Adrenal gland (tissue), 12 donors: ENCODE measurements around the gene MRPL53. TPM values are rescaled to one million over a fixed set of nuclear protein-coding genes. Genes with fewer than 3 reads are reported as not detected.

Experiments
- DNase-seq, 7 donors: peaks; one replicate each; pipeline ENCODE4 v3.0.0-alpha.2; 2019 to 2020
- H3K27ac ChIP-seq, 5 donors: fragments of 200-600 bp; sonication (generic) in 4 of 5; 1 replicate in 3 of 5; 2 replicates in 2 of 5; pipeline versions ENCODE4 v1.5.1 to v1.8.0; 2016 to 2020; ENCODE audit warnings: mild to moderate bottlenecking in 1 of 5
- H3K27me3 ChIP-seq: fragments of 200-600 bp; 2 replicates; pipeline ENCODE4 v1.8.0; 2021
- H3K36me3 ChIP-seq, 2 donors: fragments of 200-600 bp; replicated peaks in 1 of 2; 1 replicate in 1 of 2; 2 replicates in 1 of 2; pipeline versions ENCODE4 v1.5.1 to v1.8.0; 2018 to 2022
- H3K4me1 ChIP-seq, 2 donors: fragments of 200-600 bp; replicated peaks in 1 of 2; 1 replicate in 1 of 2; 2 replicates in 1 of 2; pipeline versions ENCODE4 v1.5.1 to v1.8.0; 2018 to 2021
- H3K4me3 ChIP-seq, 4 donors: fragments of 200-600 bp; sonication (generic) in 3 of 4; one replicate each; pipeline ENCODE4 v1.5.1; 2016 to 2018
- H3K9me3 ChIP-seq, 3 donors: fragments of 200-600 bp; sonication (generic) in 1 of 3; replicated peaks in 1 of 3; 1 replicate in 2 of 3; 2 replicates in 1 of 3; pipeline versions ENCODE4 v1.5.1 to v1.8.0; 2016 to 2021
- POLR2A ChIP-seq, 2 donors: fragments of 450-650 bp; IDR thresholded peaks; one replicate each; pipeline ENCODE4 v1.6.1; 2017; ENCODE audit warnings: antibody characterized with exemption in 2 of 2, mild to moderate bottlenecking in 2 of 2, moderate library complexity in 1 of 2
- WGBS, 4 donors: extraction: QIAGEN DNeasy Blood & Tissue Kit in 2 of 4; methylation state at CpG; one replicate each; pipeline versions ENCODE4 v1.1.5 to v1.1.7; 2013 to 2017; 5-methylcytosine and 5-hydroxymethylcytosine counted together
- intact Hi-C, 2 donors: fragments of 100-400 bp; cut with DNase I; formaldehyde crosslinking; loops; one replicate each; pipeline versions ENCODE4 v1.14.1 to v1.15.0; 2022 to 2023
- polyA plus RNA-seq, 3 donors: library from polyadenylated mRNA; stranded (reverse); fragments of 200-250 nt in 2 of 3; fragments of 350-450 nt in 1 of 3; fragmentation: Illumina TruSeq in 1 of 3; extraction: RNeasy Lipid Tissue Mini Kit (QIAGEN cat#74804) in 1 of 3; gene quantifications; one replicate each; pipeline ENCODE4 v1.2.3, GENCODE V29; 2013 to 2014
- total RNA-seq, 9 donors: library from RNA; depleted of rRNA in 4 of 9; stranded (reverse); fragments of >200 nt in 4 of 9; fragments of 120-200 nt in 1 of 9; fragmentation: NEBNext Ultra II Directional in 1 of 9; extraction: Animal tissue kit (Norgen Biotek cat#: 25700) in 1 of 9; gene quantifications; one replicate each; pipeline versions ENCODE4 v1.1.0 to v1.2.4, GENCODE V29; 2013 to 2023
- TF ChIP-seq, protein P1 (sequence below), 6 experiments: fragments of 450-650 bp in 4 of 6; fragments of 200-600 bp in 2 of 6; sonication (generic) in 1 of 6; IDR thresholded peaks; 1 replicate in 5 of 6; 2 replicates in 1 of 6; pipeline versions ENCODE4 v1.5.1 to v1.8.0; 2016 to 2021; ENCODE audit warnings: antibody characterized with exemption in 6 of 6, mild to moderate bottlenecking in 2 of 6, moderate library complexity in 1 of 6
- donor health status: healthy with polysubstance abuse.
- donor health status: Bipolar disorder and iron deficiency.
- donor health status: DM: yes; HTN: yes; CAD: no.
- donor health status: DM: no; HTN: no; CAD: no.
- donor health status: DM: no; HTN: no; CAD: no.
- donor health status: DM: yes; HTN: yes; CAD: no.

MRPL53 gene
- total and polyA plus RNA-seq, 12 donors, result 26.4 to 191 (median 135) TPM

DNA sequence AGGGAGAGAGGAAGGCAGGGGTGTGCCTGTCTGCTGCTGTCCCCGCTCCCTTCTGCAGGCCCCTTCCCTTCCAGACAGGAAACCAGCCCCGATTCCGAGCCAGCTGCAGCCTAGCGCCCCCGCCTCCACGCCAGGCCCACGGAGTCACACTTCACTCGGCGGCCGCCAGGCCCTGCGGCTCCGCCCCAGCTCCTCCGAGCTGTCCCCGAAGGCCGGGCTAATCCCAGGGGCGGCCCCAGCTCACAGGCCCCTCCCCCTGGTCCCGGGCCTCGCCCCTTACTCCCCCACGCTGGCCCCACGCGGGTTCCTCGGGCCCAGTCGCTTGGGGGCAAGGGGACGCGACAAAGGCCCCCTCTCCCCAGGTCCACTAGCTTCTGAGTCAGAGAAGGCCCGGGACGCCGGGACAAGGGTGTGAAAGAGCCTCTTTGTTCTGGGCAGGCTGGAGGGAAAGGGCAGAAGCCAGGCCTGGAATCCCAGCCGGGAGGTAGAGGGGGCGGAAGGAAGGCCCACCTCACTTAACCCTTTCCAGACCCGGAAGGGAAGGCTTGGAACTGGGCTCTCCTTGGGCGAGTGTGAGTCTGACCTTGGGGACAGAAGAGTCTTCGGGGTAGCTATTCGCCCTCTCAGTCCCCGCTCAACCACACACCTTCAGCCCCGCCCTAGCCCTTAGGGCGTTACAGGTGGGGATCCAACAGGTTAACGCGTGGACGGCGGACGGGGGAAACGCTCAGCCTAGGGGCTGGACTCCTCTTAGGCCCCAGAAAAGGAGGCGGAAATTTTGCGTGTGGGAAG, 31.9 kb downstream of the MRPL53 start:
- Histone ChIP-seq H3K4me1 (peaks cover 13 to 28% of the 10 kb centered on the region in 2 donors), H3K4me3 (peak overlapping the region; percentile 0 to 74 (median 64)), H3K27ac (peak overlapping the region in 3 of 5 donors; percentile 60 to 74 (median 71)), H3K27me3 (peaks cover 11% of the 10 kb centered on the region), H3K9me3 (no peaks in the 10 kb centered on the region), H3K36me3 (no peaks in the 10 kb centered on the region)
- TF ChIP-seq POLR2A (IDR thresholded peaks at IDR 0.05), result peak; percentile 17 to 66
- TF ChIP-seq, protein P1, sequence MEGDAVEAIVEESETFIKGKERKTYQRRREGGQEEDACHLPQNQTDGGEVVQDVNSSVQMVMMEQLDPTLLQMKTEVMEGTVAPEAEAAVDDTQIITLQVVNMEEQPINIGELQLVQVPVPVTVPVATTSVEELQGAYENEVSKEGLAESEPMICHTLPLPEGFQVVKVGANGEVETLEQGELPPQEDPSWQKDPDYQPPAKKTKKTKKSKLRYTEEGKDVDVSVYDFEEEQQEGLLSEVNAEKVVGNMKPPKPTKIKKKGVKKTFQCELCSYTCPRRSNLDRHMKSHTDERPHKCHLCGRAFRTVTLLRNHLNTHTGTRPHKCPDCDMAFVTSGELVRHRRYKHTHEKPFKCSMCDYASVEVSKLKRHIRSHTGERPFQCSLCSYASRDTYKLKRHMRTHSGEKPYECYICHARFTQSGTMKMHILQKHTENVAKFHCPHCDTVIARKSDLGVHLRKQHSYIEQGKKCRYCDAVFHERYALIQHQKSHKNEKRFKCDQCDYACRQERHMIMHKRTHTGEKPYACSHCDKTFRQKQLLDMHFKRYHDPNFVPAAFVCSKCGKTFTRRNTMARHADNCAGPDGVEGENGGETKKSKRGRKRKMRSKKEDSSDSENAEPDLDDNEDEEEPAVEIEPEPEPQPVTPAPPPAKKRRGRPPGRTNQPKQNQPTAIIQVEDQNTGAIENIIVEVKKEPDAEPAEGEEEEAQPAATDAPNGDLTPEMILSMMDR (IDR thresholded peaks at IDR 0.05), result peak in 5 of 6 experiments; percentile 40 to 60 (median 42)
- WGBS, 4 donors, result 15 to 22% (median 18%) methylated on average over 19 to 45 of the region's 45 CpGs
- DNase-seq, result peak; percentile 84 to 88 (median 86)
- intact Hi-C loops, result no loop called here

DNA sequence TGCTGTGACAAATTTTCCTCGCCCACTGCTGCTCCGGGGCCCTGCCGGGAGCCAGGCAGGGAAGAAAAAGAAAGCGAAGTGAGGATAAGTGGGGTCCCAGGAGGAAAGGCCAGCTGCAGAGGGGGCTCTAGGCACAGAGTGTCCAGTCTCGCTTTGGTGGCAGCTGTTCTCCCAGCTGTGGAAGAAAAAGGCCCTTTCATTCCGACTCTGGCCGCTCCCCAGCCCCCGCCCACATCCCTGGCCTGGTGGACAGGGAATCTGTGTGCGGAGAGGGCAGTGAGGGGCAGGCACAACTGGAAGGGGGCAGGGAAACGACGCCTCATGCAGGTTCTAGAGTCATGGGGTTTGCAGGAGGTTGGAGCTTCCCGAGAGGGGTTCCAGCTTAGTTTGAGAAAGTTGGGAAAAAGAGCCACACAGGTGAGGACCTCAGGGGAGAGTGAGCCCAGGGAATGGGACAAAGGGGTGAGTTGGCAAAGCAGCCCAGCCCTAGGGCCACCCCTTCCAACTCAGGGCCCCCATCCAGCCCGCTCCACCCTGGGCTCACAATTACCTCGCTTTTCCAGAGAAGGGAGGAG, 32.6 kb downstream of the MRPL53 start:
- H3K27me3 ChIP-seq, result peaks cover 11% of the 10 kb centered on the region
- 5 to 14% (median 11%) methylated on average over 12 to 14 of the region's 14 CpGs for WGBS, 4 donors
- no peak for TF ChIP-seq POLR2A (IDR thresholded peaks at IDR 0.05)
- TF ChIP-seq, protein P1 (IDR thresholded peaks at IDR 0.05), result no peak
- intact Hi-C loops, result no loop called here
- no peaks in the 10 kb centered on the region for H3K36me3 ChIP-seq
- peak overlapping the region in 3 of 5 donors; percentile 60 to 74 (median 71) for H3K27ac ChIP-seq
- no peaks in the 10 kb centered on the region for H3K9me3 ChIP-seq
- DNase-seq, result peak; percentile 53 to 80 (median 67)
- peak overlapping the region; percentile 0 to 74 (median 64) for H3K4me3 ChIP-seq
- peaks cover 13 to 28% of the 10 kb centered on the region in 2 donors for H3K4me1 ChIP-seq

DNA sequence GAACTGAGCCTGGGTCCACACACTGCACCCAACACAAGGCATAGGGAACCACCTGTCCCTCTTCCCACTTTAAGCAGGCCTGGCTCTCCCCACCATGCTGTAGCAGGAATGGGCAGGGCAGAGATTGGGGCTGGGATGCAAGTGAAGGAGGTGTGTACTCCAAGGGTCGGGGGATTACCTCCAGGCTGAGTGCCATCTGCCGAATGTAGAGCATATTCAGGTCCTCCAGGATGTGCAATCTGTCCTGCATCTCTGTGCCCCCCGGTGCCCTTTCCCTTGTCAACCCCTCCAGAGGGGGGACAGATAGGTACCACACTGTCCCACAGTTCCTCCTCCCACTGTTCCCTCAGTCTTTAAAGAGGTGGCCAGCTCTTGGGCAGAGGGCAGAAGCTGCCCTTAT, 33.1 kb downstream of the MRPL53 start:
- Histone ChIP-seq H3K4me1 (peaks cover 13 to 28% of the 10 kb centered on the region in 2 donors), H3K36me3 (no peaks in the 10 kb centered on the region), H3K9me3 (no peaks in the 10 kb centered on the region), H3K27me3 (peaks cover 11% of the 10 kb centered on the region), H3K27ac (peak overlapping the region in 3 of 5 donors; percentile 60 to 74 (median 71)), H3K4me3 (peak overlapping the region in 2 of 4 donors; percentile 65 to 74)
- intact Hi-C loops, result no loop called here
- DNase-seq, result no peak
- TF ChIP-seq POLR2A (IDR thresholded peaks at IDR 0.05), result no peak
- 29 to 55% (median 45%) methylated on average over 3 of the region's 3 CpGs; no CpG with 5 or more reads in 1 of the 4 donors for WGBS, 4 donors

DNA sequence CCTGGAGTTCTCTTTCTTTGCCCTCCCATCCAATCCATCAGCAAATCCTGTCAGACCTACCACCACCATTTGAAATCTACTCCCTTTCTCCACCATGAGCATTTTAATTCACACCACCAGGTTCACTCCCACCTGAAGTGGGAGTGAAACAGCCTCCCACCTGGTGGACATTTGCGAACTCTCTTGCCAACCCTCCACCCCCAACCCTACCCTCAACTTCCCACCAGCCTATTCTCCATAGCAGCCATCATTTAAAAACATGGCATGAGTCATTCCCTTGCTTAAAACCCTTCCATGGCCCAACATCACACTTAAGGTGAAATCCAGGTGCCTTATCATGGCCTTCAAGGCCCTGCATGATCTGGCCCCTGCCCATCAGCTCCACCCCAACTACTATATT, 34.2 kb downstream of the MRPL53 start:
- 88 to 100% (median 95%) methylated on average over 1 of the region's 1 CpG for WGBS, 4 donors
- H3K4me3 ChIP-seq, result no peak overlapping the region
- peaks cover 13 to 28% of the 10 kb centered on the region in 2 donors for H3K4me1 ChIP-seq

More for the DNA sequence above, 34.2 kb downstream of the MRPL53 start:
- Histone ChIP-seq H3K27ac (no peak overlapping the region), H3K9me3 (no peaks in the 10 kb centered on the region), H3K36me3 (no peaks in the 10 kb centered on the region), H3K27me3 (peaks cover 11% of the 10 kb centered on the region)
- TF ChIP-seq, protein P1 (IDR thresholded peaks at IDR 0.05), result no peak
- no peak for TF ChIP-seq POLR2A (IDR thresholded peaks at IDR 0.05)
- intact Hi-C loops, result no loop called here
- no peak for DNase-seq
